ENCODE results near the gene OPHN1.

Gene OPHN1

GRCh38 chrX:68451720-68452119 is 18.4 kb upstream of the OPHN1 start:
- TF ChIP-seq FOXP2 (optimal IDR thresholded peaks at IDR 0.05; ENCODE audit: borderline replicate concordance, extremely low read depth, extremely low read length, insufficient read depth) (no peak), SIN3A (IDR thresholded peaks at IDR 0.05; ENCODE audit: borderline replicate concordance, insufficient read depth, low read length) (no peak), REST (IDR thresholded peaks at IDR 0.05; ENCODE audit: insufficient read depth in 1 of 2, low read depth in 2 of 2, low read length in 2 of 2) (no peak), POLR2AphosphoS5 (IDR thresholded peaks at IDR 0.05; ENCODE audit: low read depth, low read length) (no peak), TAF1 (IDR thresholded peaks at IDR 0.05; ENCODE audit: borderline replicate concordance, insufficient read depth, low read length) (no peak)

GRCh38 chrX:68443155-68443868 is 10.0 kb upstream of the OPHN1 start:
- no peak for TF ChIP-seq TAF1 (IDR thresholded peaks at IDR 0.05; ENCODE audit: borderline replicate concordance, insufficient read depth, low read length)
- no peak for TF ChIP-seq FOXP2 (optimal IDR thresholded peaks at IDR 0.05; ENCODE audit: borderline replicate concordance, extremely low read depth, extremely low read length, insufficient read depth)
- TF ChIP-seq REST (IDR thresholded peaks at IDR 0.05; ENCODE audit: insufficient read depth in 1 of 2, low read depth in 2 of 2, low read length in 2 of 2), result no peak
- no peak for TF ChIP-seq SIN3A (IDR thresholded peaks at IDR 0.05; ENCODE audit: borderline replicate concordance, insufficient read depth, low read length)
- no peak for TF ChIP-seq POLR2AphosphoS5 (IDR thresholded peaks at IDR 0.05; ENCODE audit: low read depth, low read length)

- TF ChIP-seq SIN3A (IDR thresholded peaks at IDR 0.05; ENCODE audit: borderline replicate concordance, insufficient read depth, low read length) (no peak), FOXP2 (optimal IDR thresholded peaks at IDR 0.05; ENCODE audit: borderline replicate concordance, extremely low read depth, extremely low read length, insufficient read depth) (no peak), TAF1 (IDR thresholded peaks at IDR 0.05; ENCODE audit: borderline replicate concordance, insufficient read depth, low read length) (no peak), REST (IDR thresholded peaks at IDR 0.05; ENCODE audit: insufficient read depth in 1 of 2, low read depth in 2 of 2, low read length in 2 of 2) (no peak), POLR2AphosphoS5 (IDR thresholded peaks at IDR 0.05; ENCODE audit: low read depth, low read length) (no peak)
Measured at GRCh38 chrX:68440940-68441339, 7.6 kb upstream of the OPHN1 start.

GRCh38 chrX:68440442-68440841 is 7.1 kb upstream of the OPHN1 start:
- TF ChIP-seq REST (IDR thresholded peaks at IDR 0.05; ENCODE audit: insufficient read depth in 1 of 2, low read depth in 2 of 2, low read length in 2 of 2) (no peak), POLR2AphosphoS5 (IDR thresholded peaks at IDR 0.05; ENCODE audit: low read depth, low read length) (no peak), TAF1 (IDR thresholded peaks at IDR 0.05; ENCODE audit: borderline replicate concordance, insufficient read depth, low read length) (no peak), SIN3A (IDR thresholded peaks at IDR 0.05; ENCODE audit: borderline replicate concordance, insufficient read depth, low read length) (no peak), FOXP2 (optimal IDR thresholded peaks at IDR 0.05; ENCODE audit: borderline replicate concordance, extremely low read depth, extremely low read length, insufficient read depth) (no peak)
